Measurements from ENCODE around the gene LRRC28. TPM values are rescaled to one million over a fixed set of nuclear protein-coding genes. Genes with fewer than 3 reads are reported as not detected.

LRRC28 gene
- total RNA-seq, 1 experiment from 2014 or later, result 28.4 TPM

DNA sequence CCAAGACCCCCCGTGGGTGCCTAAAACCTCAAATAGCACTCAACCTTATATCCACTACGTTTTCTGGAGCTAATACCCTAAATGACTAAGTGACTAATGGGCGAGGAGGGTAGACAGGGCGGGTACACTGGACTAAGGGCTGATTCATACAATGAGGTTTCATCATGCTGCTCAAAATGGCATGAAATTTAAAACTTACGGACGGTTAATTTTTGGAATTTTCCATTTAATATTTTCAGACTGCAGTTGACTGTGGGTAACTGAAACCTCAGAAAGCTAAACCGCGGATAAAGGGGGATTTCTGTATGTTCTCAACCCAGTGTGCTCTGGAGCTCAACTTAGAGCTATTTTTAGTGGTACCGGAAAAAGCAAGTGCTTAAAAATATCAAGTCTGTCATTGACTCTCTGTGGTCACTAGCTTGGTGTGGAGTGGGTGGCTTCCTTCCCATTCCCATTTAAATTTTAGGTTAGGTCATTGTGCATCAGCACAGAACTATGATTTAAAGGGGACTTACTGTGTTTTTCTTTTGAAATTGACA is 72.9 kb downstream of the LRRC28 start:
- Histone ChIP-seq H3K4me1 (ENCODE audit: insufficient read depth, low read length, poor library complexity, severe bottlenecking) (no peaks in the 10 kb centered on the region), H3K9me3 (ENCODE audit: low read depth, low read length, poor library complexity, severe bottlenecking) (no peaks in the 10 kb centered on the region), H3K27me3 (replicated peaks; ENCODE audit: insufficient read depth, low read depth, low read length, poor library complexity) (no peaks in the 10 kb centered on the region), H3K4me3 (ENCODE audit: low read depth, low read length, poor library complexity, severe bottlenecking) (no peak overlapping the region), H3K36me3 (ENCODE audit: insufficient read depth, low read length, poor library complexity, severe bottlenecking) (no peaks in the 10 kb centered on the region), H3K27ac (ENCODE audit: low read depth, low read length, poor library complexity, severe bottlenecking) (no peak overlapping the region)
- POLR2A ChIA-PET (ENCODE audit: low non-redundant PET), result interaction anchor here (0.7 kb wide), 1 partner anchor 17 kb away, joined by 3 read pairs; no protein-coding TSS in a partner anchor
- DNase-seq (ENCODE audit: low spot score), result peak; percentile 59
- intact Hi-C loops (cut with micrococcal nuclease; ENCODE audit: unreplicated experiment), result no loop called here
- CTCF ChIA-PET, result no interaction called here
- no TSS peak for BruUV-seq (replicated peaks)
- TF ChIP-seq, protein P1, sequence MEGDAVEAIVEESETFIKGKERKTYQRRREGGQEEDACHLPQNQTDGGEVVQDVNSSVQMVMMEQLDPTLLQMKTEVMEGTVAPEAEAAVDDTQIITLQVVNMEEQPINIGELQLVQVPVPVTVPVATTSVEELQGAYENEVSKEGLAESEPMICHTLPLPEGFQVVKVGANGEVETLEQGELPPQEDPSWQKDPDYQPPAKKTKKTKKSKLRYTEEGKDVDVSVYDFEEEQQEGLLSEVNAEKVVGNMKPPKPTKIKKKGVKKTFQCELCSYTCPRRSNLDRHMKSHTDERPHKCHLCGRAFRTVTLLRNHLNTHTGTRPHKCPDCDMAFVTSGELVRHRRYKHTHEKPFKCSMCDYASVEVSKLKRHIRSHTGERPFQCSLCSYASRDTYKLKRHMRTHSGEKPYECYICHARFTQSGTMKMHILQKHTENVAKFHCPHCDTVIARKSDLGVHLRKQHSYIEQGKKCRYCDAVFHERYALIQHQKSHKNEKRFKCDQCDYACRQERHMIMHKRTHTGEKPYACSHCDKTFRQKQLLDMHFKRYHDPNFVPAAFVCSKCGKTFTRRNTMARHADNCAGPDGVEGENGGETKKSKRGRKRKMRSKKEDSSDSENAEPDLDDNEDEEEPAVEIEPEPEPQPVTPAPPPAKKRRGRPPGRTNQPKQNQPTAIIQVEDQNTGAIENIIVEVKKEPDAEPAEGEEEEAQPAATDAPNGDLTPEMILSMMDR (conservative IDR thresholded peaks at IDR 0.05; ENCODE audit: low read depth, low read length), result no peak
- no peak for TF ChIP-seq EZH2 (IDR thresholded peaks at IDR 0.05; ENCODE audit: borderline replicate concordance, low read depth, low read length, poor library complexity, severe bottlenecking)

DNA sequence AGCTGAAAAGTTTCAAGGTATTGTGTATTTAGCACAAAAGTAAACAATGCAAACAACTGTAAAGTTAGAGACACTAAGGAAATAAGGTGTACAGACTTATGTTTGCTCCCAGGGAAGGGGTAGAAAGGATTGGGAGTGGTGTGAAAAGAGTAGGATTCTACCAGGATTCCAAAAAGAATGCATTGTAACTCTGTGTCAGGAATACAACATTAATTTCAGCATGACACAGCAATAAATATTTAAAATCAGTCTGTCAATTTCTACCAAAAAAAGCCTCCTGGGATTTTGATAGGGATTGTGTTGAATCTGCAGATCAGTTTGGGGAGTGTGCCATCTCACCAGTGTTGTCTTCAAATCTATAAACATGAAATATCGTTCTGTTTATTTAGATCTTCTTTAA is 73.4 kb downstream of the LRRC28 start:
- intact Hi-C loops (cut with micrococcal nuclease; ENCODE audit: unreplicated experiment), result no loop called here
- TF ChIP-seq EZH2 (IDR thresholded peaks at IDR 0.05; ENCODE audit: borderline replicate concordance, low read depth, low read length, poor library complexity, severe bottlenecking), result no peak
- TF ChIP-seq, protein P1 (conservative IDR thresholded peaks at IDR 0.05; ENCODE audit: low read depth, low read length), result no peak
- no peak overlapping the region for H3K27ac ChIP-seq (ENCODE audit: low read depth, low read length, poor library complexity, severe bottlenecking)
- POLR2A ChIA-PET (ENCODE audit: low non-redundant PET), result interaction anchor here (0.7 kb wide), 1 partner anchor 17 kb away, joined by 3 read pairs; no protein-coding TSS in a partner anchor
- BruUV-seq (replicated peaks), result no TSS peak
- CTCF ChIA-PET, result no interaction called here
- no peak for DNase-seq (ENCODE audit: low spot score)
- no peak overlapping the region for H3K4me3 ChIP-seq (ENCODE audit: low read depth, low read length, poor library complexity, severe bottlenecking)
- no peaks in the 10 kb centered on the region for H3K27me3 ChIP-seq (replicated peaks; ENCODE audit: insufficient read depth, low read depth, low read length, poor library complexity)
- H3K9me3 ChIP-seq (ENCODE audit: low read depth, low read length, poor library complexity, severe bottlenecking), result no peaks in the 10 kb centered on the region
- no peaks in the 10 kb centered on the region for H3K4me1 ChIP-seq (ENCODE audit: insufficient read depth, low read length, poor library complexity, severe bottlenecking)
- no peaks in the 10 kb centered on the region for H3K36me3 ChIP-seq (ENCODE audit: insufficient read depth, low read length, poor library complexity, severe bottlenecking)

DNA sequence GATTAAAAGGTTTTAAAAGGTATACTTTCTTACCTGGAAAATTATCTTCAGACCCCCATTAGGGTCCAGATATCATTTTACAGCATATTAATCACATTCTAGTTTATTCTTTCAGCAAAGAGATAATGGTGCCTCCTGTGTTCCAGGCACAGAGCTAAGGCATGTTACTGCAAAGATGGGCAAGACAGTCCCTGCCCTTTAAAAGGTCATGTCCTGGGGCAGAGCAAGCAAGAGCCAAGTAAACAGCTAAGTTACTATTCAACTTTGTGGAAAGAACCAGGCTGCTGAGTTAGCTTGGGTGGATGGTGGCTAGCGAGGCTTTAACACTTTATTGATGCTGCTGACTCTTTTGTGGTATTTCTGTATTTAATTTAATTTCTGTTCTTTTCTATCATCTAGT is 75.0 kb downstream of the LRRC28 start:
- no TSS peak for BruUV-seq (replicated peaks)
- CTCF ChIA-PET, result no interaction called here

More for the DNA sequence above, 75.0 kb downstream of the LRRC28 start:
- Histone ChIP-seq H3K27me3 (replicated peaks; ENCODE audit: insufficient read depth, low read depth, low read length, poor library complexity) (no peaks in the 10 kb centered on the region), H3K4me1 (ENCODE audit: insufficient read depth, low read length, poor library complexity, severe bottlenecking) (no peaks in the 10 kb centered on the region), H3K27ac (ENCODE audit: low read depth, low read length, poor library complexity, severe bottlenecking) (no peak overlapping the region), H3K36me3 (ENCODE audit: insufficient read depth, low read length, poor library complexity, severe bottlenecking) (no peaks in the 10 kb centered on the region), H3K4me3 (ENCODE audit: low read depth, low read length, poor library complexity, severe bottlenecking) (no peak overlapping the region), H3K9me3 (ENCODE audit: low read depth, low read length, poor library complexity, severe bottlenecking) (no peaks in the 10 kb centered on the region)
- no peak for TF ChIP-seq EZH2 (IDR thresholded peaks at IDR 0.05; ENCODE audit: borderline replicate concordance, low read depth, low read length, poor library complexity, severe bottlenecking)
- TF ChIP-seq, protein P1 (conservative IDR thresholded peaks at IDR 0.05; ENCODE audit: low read depth, low read length), result no peak
- POLR2A ChIA-PET (ENCODE audit: low non-redundant PET), result no interaction called here
- DNase-seq (ENCODE audit: low spot score), result no peak
- intact Hi-C loops (cut with micrococcal nuclease; ENCODE audit: unreplicated experiment), result no loop called here
